CD8-positive, alpha-beta memory T cell (primary cell): ENCODE data around the gene GPER1. TPM values are rescaled to one million over a fixed set of nuclear protein-coding genes. Genes with fewer than 3 reads are reported as not detected.

Experiments used
- CTCF ChIA-PET: fragments of 350-600 bp; sonication (Branson Sonifier 250); formaldehyde crosslinking; loops from one replicate; lab custom pipeline; 2021; ENCODE audit warnings: antibody characterized with exemption; lab: Charles Lee
- POLR2A ChIA-PET: fragments of 350-600 bp; sonication (Branson Sonifier 250); formaldehyde crosslinking; loops from one replicate; lab custom pipeline; 2021; ENCODE audit warnings: antibody characterized with exemption; lab: Charles Lee
- DNase-seq, 5 donors: peaks; one replicate each; pipeline versions ENCODE4 v3.0.0 to v3.0.0-alpha.2; 2020 to 2022; ENCODE audit warnings: mixed read lengths in 1 of 5
- H3K27ac ChIP-seq: one replicate; pipeline ENCODE4 v1.7.0; 2013; ENCODE audit warnings: low read depth, mild to moderate bottlenecking, low read length, moderate library complexity
- H3K27me3 ChIP-seq: 2 replicates; pipeline ENCODE4 v1.7.0; 2013; ENCODE audit warnings: low read length, mild to moderate bottlenecking; ENCODE audit not compliant: insufficient read depth, poor library complexity, severe bottlenecking
- H3K36me3 ChIP-seq: 2 replicates; pipeline ENCODE4 v1.7.0; 2013; ENCODE audit warnings: mild to moderate bottlenecking, low read length, moderate library complexity; ENCODE audit not compliant: insufficient read depth
- H3K4me1 ChIP-seq: 2 replicates; pipeline ENCODE4 v1.7.0; 2013; ENCODE audit warnings: mild to moderate bottlenecking, low read length, moderate library complexity; ENCODE audit not compliant: insufficient read depth
- H3K4me3 ChIP-seq: 2 replicates; pipeline ENCODE4 v1.7.0; 2013; ENCODE audit warnings: mild to moderate bottlenecking, low read length
- H3K9me3 ChIP-seq: 2 replicates; pipeline ENCODE4 v1.7.0; 2013; ENCODE audit warnings: mild to moderate bottlenecking, low read length
- H3K27ac Mint-ChIP-seq, 8 donors: one replicate each; pipeline ENCODE4 v1.8.0; 2020 to 2021; ENCODE audit warnings: mixed read lengths in 8 of 8, mild to moderate bottlenecking in 6 of 8, inconsistent platforms in 3 of 8, moderate library complexity in 3 of 8
- H3K27me3 Mint-ChIP-seq, 2 donors: one replicate each; pipeline ENCODE4 v1.8.0; 2020 to 2021; ENCODE audit warnings: mixed read lengths in 2 of 2, mild to moderate bottlenecking in 1 of 2, moderate library complexity in 1 of 2
- H3K36me3 Mint-ChIP-seq, 3 donors: one replicate each; pipeline ENCODE4 v1.8.0; 2020 to 2021; ENCODE audit warnings: mixed read lengths in 3 of 3, inconsistent platforms in 1 of 3, mild to moderate bottlenecking in 1 of 3
- H3K4me1 Mint-ChIP-seq, 3 donors: one replicate each; pipeline ENCODE4 v1.8.0; 2020 to 2021; ENCODE audit warnings: mixed read lengths in 3 of 3, inconsistent platforms in 1 of 3, mild to moderate bottlenecking in 1 of 3
- H3K4me3 Mint-ChIP-seq, 7 donors: one replicate each; pipeline ENCODE4 v1.8.0; 2020 to 2021; ENCODE audit warnings: mixed read lengths in 7 of 7, mild to moderate bottlenecking in 6 of 7, moderate library complexity in 4 of 7, inconsistent platforms in 2 of 7
- H3K9me3 Mint-ChIP-seq, 5 donors: one replicate each; pipeline ENCODE4 v1.8.0; 2020 to 2022; ENCODE audit warnings: mixed read lengths in 5 of 5, mild to moderate bottlenecking in 3 of 5, moderate library complexity in 2 of 5, inconsistent platforms in 1 of 5
- polyA plus RNA-seq: library from polyadenylated mRNA; unstranded; fragments of 300-500 nt; fragmentation: Illumina TruSeq; gene quantifications from one replicate; pipeline ENCODE4 v1.2.3, GENCODE V29; 2021
- total RNA-seq, 2 experiments: library from RNA; stranded (reverse); gene quantifications; one replicate each; pipeline ENCODE4 v1.2.3, GENCODE V29; 2021

GPER1 gene
- total and polyA plus RNA-seq, 3 experiments from 2014 or later: 0.17 TPM; not detected in 2

DNA sequence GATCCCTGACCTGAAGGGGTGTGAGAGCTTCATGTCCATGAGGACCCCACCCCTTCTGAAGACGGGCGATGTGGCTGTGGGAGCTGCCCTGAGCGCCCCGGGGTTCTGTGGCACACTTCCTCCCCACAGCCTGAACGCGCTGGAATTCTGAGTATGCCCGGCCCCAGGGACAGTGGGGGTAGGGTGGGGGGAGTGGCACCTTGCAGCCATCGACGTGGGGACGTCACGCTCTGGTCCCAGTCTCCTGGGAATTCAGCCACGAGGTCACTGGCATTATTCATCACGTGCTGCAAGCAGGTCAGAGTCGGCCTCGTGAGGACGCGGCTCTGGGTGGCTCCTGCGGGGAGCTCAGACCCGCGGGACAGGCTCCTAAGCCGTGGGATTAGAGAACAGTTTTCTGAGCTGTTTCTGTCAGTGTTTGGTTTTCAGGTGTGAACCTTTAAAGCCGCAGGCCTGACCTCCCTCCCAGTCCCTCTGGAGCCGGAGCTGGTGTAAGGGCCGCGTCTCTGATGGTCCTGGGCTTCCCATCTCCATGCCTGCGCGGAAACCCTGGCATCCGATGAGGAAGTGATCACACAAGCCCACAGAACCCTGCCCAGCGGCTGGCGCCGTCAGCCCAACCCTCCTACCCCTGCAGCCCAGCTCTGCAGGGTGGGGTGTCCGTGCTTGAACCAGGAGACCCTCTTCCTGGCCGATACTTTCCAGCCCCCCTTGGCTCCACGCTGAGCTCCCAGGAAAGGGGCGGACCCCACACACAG is 27.4 kb upstream of the GPER1 start:
- ChIA-PET POLR2A (no interaction called here), CTCF (interaction anchor here (1.0 to 7.8 kb wide), 3 partner anchors 10 to 66 kb away, joined by 3 to 222 read pairs (median 4); partner anchors contain the start of gene GPR146)
- Histone ChIP-seq H3K36me3 (no peaks in the 10 kb centered on the region), H3K4me3 (no peak overlapping the region), H3K27ac (no peak overlapping the region), H3K27me3 (no peaks in the 10 kb centered on the region), H3K9me3 (no peaks in the 10 kb centered on the region), H3K4me1 (peaks cover 8% of the 10 kb centered on the region)
- DNase-seq: no peak
- peaks cover 0 to 2% (median 0%) of the 10 kb centered on the region in 3 donors for H3K36me3 Mint-ChIP-seq
- H3K27ac Mint-ChIP-seq: no peak overlapping the region
- H3K4me1 Mint-ChIP-seq: peaks cover 0 to 9% (median 5%) of the 10 kb centered on the region in 3 donors
- H3K4me3 Mint-ChIP-seq: no peak overlapping the region
- H3K9me3 Mint-ChIP-seq: no peaks in the 10 kb centered on the region
- no peaks in the 10 kb centered on the region for H3K27me3 Mint-ChIP-seq

DNA sequence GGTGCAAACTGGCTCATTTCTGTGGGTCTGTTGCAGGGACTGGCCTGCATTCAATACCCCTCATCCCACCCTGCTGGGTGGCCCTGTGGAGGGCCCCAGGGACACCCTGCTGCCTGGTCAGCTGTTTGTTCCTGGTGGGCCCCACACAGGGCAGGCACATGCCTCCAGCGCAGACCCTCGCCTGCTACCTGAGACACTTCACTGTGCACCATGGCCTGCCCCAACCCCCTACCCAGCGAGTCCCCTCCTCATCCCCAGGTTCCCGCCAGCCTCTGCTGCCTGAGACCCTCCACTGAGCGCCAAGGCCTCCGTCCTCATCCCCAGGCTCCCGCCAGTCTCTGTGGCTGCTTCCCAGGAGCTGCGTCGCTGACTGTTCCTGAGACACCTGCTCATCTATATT is 26.7 kb upstream of the GPER1 start:
- H3K36me3 ChIP-seq: no peaks in the 10 kb centered on the region
- no peaks in the 10 kb centered on the region for H3K9me3 ChIP-seq
- H3K4me1 Mint-ChIP-seq: peaks cover 2 to 13% (median 8%) of the 10 kb centered on the region in 3 donors
- no peak for DNase-seq
- no peak overlapping the region for H3K27ac ChIP-seq
- no peaks in the 10 kb centered on the region for H3K27me3 Mint-ChIP-seq
- H3K4me1 ChIP-seq: peaks cover 9% of the 10 kb centered on the region
- ChIA-PET CTCF (interaction anchor here (1.5 to 7.8 kb wide), 2 partner anchors 16 to 66 kb away, joined by 4 to 222 read pairs; partner anchors contain the start of gene GPR146), POLR2A (no interaction called here)
- no peaks in the 10 kb centered on the region for H3K27me3 ChIP-seq
- H3K27ac Mint-ChIP-seq: peak overlapping the region in 1 of 8 donors; percentile 54
- peaks cover 0 to 2% (median 0%) of the 10 kb centered on the region in 3 donors for H3K36me3 Mint-ChIP-seq
- no peak overlapping the region for H3K4me3 ChIP-seq
- no peaks in the 10 kb centered on the region for H3K9me3 Mint-ChIP-seq
- H3K4me3 Mint-ChIP-seq: no peak overlapping the region

DNA sequence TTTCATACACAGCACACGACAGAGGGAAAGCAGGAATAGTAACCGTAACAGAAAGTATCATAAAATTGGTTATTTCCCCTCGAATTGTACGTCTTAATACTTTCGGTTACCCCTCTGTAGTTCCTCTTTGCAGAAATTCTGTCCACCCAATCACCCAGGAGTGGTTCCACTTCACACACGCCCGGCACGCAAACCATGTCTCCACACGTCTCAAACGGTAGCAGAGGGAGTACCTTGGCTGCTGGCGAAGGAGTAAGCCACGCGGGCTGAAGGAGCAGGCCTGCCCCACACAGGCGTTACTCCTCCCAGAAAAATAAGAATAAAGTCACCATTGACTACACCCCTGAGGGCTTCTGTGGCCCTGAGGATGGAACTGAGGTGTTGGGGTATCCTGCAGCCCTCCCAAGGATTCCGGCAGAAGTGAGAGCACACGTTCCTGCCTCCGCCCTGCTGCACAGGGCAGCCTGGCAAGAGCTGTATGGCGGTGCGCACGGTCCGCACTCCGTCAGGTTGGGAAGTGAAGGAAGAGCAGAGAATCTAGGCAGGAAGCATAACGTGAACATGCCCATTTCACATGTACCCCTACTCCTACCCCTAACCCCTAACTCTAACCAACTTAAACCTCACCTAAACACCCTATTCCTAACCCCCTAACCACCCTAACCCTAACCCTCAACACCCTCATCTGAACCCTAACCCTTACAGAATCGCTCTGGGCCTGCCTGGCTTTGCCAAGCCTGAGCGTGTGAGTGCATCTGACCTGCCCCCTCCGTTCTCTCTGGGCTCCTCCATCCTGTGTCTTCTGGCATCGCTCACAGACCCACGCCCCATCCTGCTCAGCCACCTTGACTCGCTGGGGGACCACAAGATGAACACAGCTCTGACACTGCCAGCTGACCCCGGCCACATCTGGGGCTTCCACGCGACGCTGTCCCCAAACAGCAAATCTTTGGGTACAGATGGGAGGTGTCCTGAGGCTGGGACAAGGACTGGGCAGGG is 25.3 kb upstream of the GPER1 start:
- no peak for DNase-seq
- H3K9me3 ChIP-seq: no peaks in the 10 kb centered on the region
- H3K9me3 Mint-ChIP-seq: no peaks in the 10 kb centered on the region
- H3K36me3 Mint-ChIP-seq: peaks cover 0 to 2% (median 0%) of the 10 kb centered on the region in 3 donors
- H3K27me3 Mint-ChIP-seq: no peaks in the 10 kb centered on the region
- H3K4me1 Mint-ChIP-seq: peaks cover 2 to 13% (median 8%) of the 10 kb centered on the region in 3 donors
- peak overlapping the region in 1 of 7 donors; percentile 14 for H3K4me3 Mint-ChIP-seq
- H3K27me3 ChIP-seq: no peaks in the 10 kb centered on the region
- H3K27ac Mint-ChIP-seq: peak overlapping the region in 1 of 8 donors; percentile 47
- no peaks in the 10 kb centered on the region for H3K36me3 ChIP-seq
- H3K4me3 ChIP-seq: no peak overlapping the region
- POLR2A ChIA-PET: no interaction called here
- CTCF ChIA-PET: interaction anchor here (7.8 kb wide), 1 partner anchor 68 kb away, joined by 222 read pairs; no protein-coding TSS in a partner anchor
- H3K27ac ChIP-seq: no peak overlapping the region
- peaks cover 8% of the 10 kb centered on the region for H3K4me1 ChIP-seq

DNA sequence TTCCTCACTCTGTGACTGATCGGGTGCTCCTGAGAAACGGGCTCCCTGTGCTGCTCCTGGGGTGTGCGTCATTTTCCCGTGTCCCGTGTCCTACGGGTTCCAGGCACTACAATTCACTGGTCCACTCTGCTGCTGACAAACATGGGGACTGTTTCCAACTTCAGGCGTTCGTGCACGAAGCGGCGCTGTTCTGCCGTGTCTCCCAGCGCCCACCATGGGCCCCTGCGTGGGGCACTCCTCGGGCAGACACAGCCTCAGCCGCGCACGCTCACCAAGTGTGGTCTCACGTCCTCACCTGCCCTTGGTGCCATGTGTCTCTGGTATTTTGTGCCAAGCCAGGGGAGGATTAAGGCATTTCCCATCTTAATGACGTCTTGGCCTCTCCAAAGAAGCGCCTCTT is 24.6 kb upstream of the GPER1 start:
- CTCF ChIA-PET: interaction anchor here (7.8 kb wide), 1 partner anchor 68 kb away, joined by 222 read pairs; no protein-coding TSS in a partner anchor
- H3K27ac ChIP-seq: no peak overlapping the region

DNA sequence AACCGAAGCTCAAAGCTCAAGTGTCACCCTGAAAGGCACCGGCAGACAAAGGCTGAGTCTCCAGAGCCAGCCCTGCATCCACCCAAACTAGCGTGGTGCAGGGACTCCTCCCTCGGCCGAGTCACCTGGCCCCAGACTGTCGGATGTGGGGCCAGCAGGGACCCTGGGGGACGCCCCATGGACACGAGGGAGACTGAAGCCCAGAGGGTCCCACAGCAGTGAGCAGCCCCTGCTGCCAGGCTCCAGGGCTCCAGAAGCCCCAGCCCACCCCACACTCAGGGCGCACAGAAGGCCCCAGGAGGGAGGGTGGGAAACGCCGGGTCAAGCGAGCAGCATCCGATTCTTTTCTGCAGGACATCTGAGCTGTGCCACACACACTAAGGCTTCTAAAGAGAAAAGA is 23.3 kb upstream of the GPER1 start:
- Mint-ChIP-seq H3K27me3 (no peaks in the 10 kb centered on the region), H3K9me3 (no peaks in the 10 kb centered on the region), H3K36me3 (no peaks in the 10 kb centered on the region), H3K27ac (no peak overlapping the region), H3K4me3 (no peak overlapping the region), H3K4me1 (peaks cover 2 to 8% (median 8%) of the 10 kb centered on the region in 3 donors)
- ChIA-PET CTCF (interaction anchor here (1.7 to 7.8 kb wide), 10 partner anchors 13 to 91 kb away, joined by 7 to 222 read pairs (median 13); partner anchors contain the start of genes COX19, CYP2W1 and GPR146), POLR2A (interaction anchor here (1.4 kb wide), 1 partner anchor 89 kb away, joined by 5 read pairs; the partner anchor contains the start of gene COX19)
- H3K36me3 ChIP-seq: no peaks in the 10 kb centered on the region
- no peaks in the 10 kb centered on the region for H3K27me3 ChIP-seq
- no peaks in the 10 kb centered on the region for H3K9me3 ChIP-seq
- H3K27ac ChIP-seq: no peak overlapping the region
- no peak for DNase-seq
- no peak overlapping the region for H3K4me3 ChIP-seq
- peaks cover 8% of the 10 kb centered on the region for H3K4me1 ChIP-seq

More for the DNA sequence above, 24.6 kb upstream of the GPER1 start:
- Histone ChIP-seq H3K36me3 (no peaks in the 10 kb centered on the region), H3K9me3 (no peaks in the 10 kb centered on the region), H3K27me3 (no peaks in the 10 kb centered on the region), H3K4me1 (peaks cover 8% of the 10 kb centered on the region), H3K4me3 (no peak overlapping the region)
- Mint-ChIP-seq H3K4me3 (no peak overlapping the region), H3K9me3 (no peaks in the 10 kb centered on the region), H3K36me3 (no peaks in the 10 kb centered on the region), H3K27me3 (no peaks in the 10 kb centered on the region), H3K27ac (peak overlapping the region in 1 of 8 donors; percentile 70), H3K4me1 (peaks cover 2 to 13% (median 8%) of the 10 kb centered on the region in 3 donors)
- DNase-seq: no peak
- POLR2A ChIA-PET: no interaction called here

DNA sequence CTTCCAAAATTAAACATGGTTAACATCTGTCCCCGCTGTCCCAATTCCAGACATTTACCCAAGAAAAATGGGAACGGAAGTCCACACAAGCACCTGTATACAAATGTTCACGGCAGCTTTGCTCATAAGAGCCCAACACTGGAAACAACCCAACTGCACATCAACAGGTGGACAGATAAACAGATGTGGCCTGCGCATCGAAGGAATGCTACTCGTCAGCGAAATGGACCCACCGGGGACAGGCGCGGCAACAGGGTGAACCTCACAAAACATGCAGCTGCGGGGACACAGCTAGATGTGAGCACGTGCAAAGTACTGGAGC is 22.7 kb upstream of the GPER1 start:
- H3K27ac Mint-ChIP-seq: peak overlapping the region in 1 of 8 donors; percentile 85
- peaks cover 2 to 8% (median 8%) of the 10 kb centered on the region in 3 donors for H3K4me1 Mint-ChIP-seq
- ChIA-PET CTCF (interaction anchor here (0.6 to 7.8 kb wide), 30 partner anchors 10 to 409 kb away, joined by 3 to 222 read pairs (median 4); partner anchors contain the start of genes COX19, CYP2W1 and GPR146), POLR2A (interaction anchor here (1.4 to 1.8 kb wide), 2 partner anchors 73 to 90 kb away, joined by 5 to 7 read pairs; partner anchors contain the start of gene COX19)
- H3K9me3 ChIP-seq: no peaks in the 10 kb centered on the region
- peak overlapping the region in 5 of 7 donors; percentile 55 to 76 (median 67) for H3K4me3 Mint-ChIP-seq
- DNase-seq: no peak
- peaks cover 8% of the 10 kb centered on the region for H3K4me1 ChIP-seq
- H3K27me3 Mint-ChIP-seq: no peaks in the 10 kb centered on the region
- H3K36me3 Mint-ChIP-seq: no peaks in the 10 kb centered on the region
- no peak overlapping the region for H3K27ac ChIP-seq
- no peaks in the 10 kb centered on the region for H3K36me3 ChIP-seq
- H3K27me3 ChIP-seq: no peaks in the 10 kb centered on the region
- H3K9me3 Mint-ChIP-seq: no peaks in the 10 kb centered on the region
- H3K4me3 ChIP-seq: peak overlapping the region; percentile 50

DNA sequence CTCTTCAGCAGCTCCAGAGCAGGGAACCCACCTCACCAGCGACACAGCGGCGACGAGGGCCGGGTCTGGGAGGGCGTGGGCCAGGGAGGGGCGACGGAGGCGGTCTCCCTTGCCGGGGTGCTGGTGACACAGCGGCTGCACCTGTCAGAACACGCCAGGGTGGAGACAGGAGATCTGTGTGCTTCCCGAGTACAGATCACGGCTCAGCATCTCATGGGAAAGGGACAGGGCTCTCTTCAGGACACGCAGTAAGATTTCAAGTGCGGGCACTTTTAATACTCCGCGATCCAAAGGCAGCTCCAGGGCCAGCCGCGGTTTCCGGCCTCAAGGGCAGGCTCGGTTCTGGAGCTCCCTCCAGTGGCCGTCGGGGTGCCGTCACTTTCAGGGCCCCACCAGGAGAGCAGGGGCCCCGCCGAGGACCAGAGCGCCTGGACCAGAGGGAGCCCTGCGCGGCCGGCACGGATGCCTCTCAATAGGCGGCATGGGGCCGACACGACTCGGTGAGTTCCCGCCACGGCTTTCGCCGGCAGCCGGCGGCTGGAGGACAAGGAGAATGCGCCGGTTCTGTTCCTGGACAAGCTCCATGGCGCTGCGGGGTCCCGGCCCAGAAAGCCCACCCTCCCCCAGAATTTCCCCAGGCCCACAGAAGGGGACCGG is 22.2 kb upstream of the GPER1 start:
- H3K27me3 ChIP-seq: no peaks in the 10 kb centered on the region
- H3K27ac ChIP-seq: no peak overlapping the region
- H3K4me3 Mint-ChIP-seq: peak overlapping the region in 6 of 7 donors; percentile 41 to 76 (median 63)
- H3K4me1 Mint-ChIP-seq: peaks cover 2 to 8% (median 8%) of the 10 kb centered on the region in 3 donors
- POLR2A ChIA-PET: interaction anchor here (1.4 to 1.8 kb wide), 2 partner anchors 73 to 91 kb away, joined by 5 to 7 read pairs; partner anchors contain the start of gene COX19
- CTCF ChIA-PET: interaction anchor here (0.6 to 7.8 kb wide), 33 partner anchors 10 to 408 kb away, joined by 3 to 222 read pairs (median 4); partner anchors contain the start of genes COX19, CYP2W1 and GPR146
- no peaks in the 10 kb centered on the region for H3K9me3 Mint-ChIP-seq
- peaks cover 8% of the 10 kb centered on the region for H3K4me1 ChIP-seq
- H3K9me3 ChIP-seq: no peaks in the 10 kb centered on the region
- H3K4me3 ChIP-seq: peak overlapping the region; percentile 50
- no peaks in the 10 kb centered on the region for H3K27me3 Mint-ChIP-seq
- H3K36me3 Mint-ChIP-seq: no peaks in the 10 kb centered on the region
- H3K36me3 ChIP-seq: no peaks in the 10 kb centered on the region
- no peak overlapping the region for H3K27ac Mint-ChIP-seq
- peak; percentile 73 to 86 (median 78) for DNase-seq
